Astrocyte (in vitro differentiated cells and primary cell): ENCODE measurements around the gene DLGAP1. TPM values are rescaled to one million over a fixed set of nuclear protein-coding genes. Genes with fewer than 3 reads are reported as not detected.

Experiments used
- DNase-seq: peaks from one replicate; pipeline ENCODE4 v3.0.0-alpha.2; 2010; ENCODE audit warnings: low read depth
- FAIRE-seq: peaks from 2 replicates; lab custom pipeline; 2011; peaks lifted over from hg19 to GRCh38; lab: Jason Lieb, UNC
- H2AFZ ChIP-seq: 2 replicates; pipeline ENCODE4 v1.6.0; 2012; ENCODE audit warnings: low read depth, low read length, inconsistent platforms
- H3K27ac ChIP-seq: 2 replicates; pipeline ENCODE4 v1.5.1; 2011; ENCODE audit warnings: low read depth, low read length, inconsistent platforms
- H3K27me3 ChIP-seq: 2 replicates; pipeline ENCODE4 v1.6.0; 2011; ENCODE audit warnings: low read length, inconsistent platforms; ENCODE audit not compliant: insufficient read depth
- H3K36me3 ChIP-seq: 2 replicates; pipeline ENCODE4 v1.5.1; 2011; ENCODE audit warnings: low read length, inconsistent platforms; ENCODE audit not compliant: insufficient read depth
- H3K4me1 ChIP-seq: 2 replicates; pipeline ENCODE4 v1.5.1; 2011; ENCODE audit warnings: low read length, inconsistent platforms; ENCODE audit not compliant: insufficient read depth
- H3K4me2 ChIP-seq: 2 replicates; pipeline ENCODE4 v1.6.0; 2012; ENCODE audit warnings: low read length, inconsistent platforms
- H3K4me3 ChIP-seq: 2 replicates; pipeline ENCODE4 v1.5.1; 2011; ENCODE audit warnings: low read depth, mild to moderate bottlenecking, low read length, inconsistent platforms; ENCODE audit not compliant: insufficient read depth
- H3K79me2 ChIP-seq: 2 replicates; pipeline ENCODE4 v1.6.0; 2012; ENCODE audit warnings: mild to moderate bottlenecking, low read length, inconsistent platforms; ENCODE audit not compliant: insufficient read depth
- H3K9ac ChIP-seq: 2 replicates; pipeline ENCODE4 v1.6.0; 2012; ENCODE audit warnings: mild to moderate bottlenecking, low read length, inconsistent platforms
- H3K9me3 ChIP-seq: 2 replicates; pipeline ENCODE4 v1.5.1; 2012; ENCODE audit warnings: low read depth, mild to moderate bottlenecking, low read length, inconsistent platforms; ENCODE audit not compliant: insufficient read depth
- H4K20me1 ChIP-seq: 2 replicates; pipeline ENCODE4 v1.6.0; 2012; ENCODE audit warnings: low read length, inconsistent platforms; ENCODE audit not compliant: insufficient read depth
- H3K27ac Mint-ChIP-seq: one replicate; pipeline ENCODE4 v1.8.0; 2021; ENCODE audit warnings: mild to moderate bottlenecking, mixed read lengths; ENCODE audit not compliant: unreplicated experiment
- H3K27me3 Mint-ChIP-seq: one replicate; pipeline ENCODE4 v1.8.0; 2021; ENCODE audit warnings: low read depth, mixed read lengths; ENCODE audit not compliant: unreplicated experiment
- H3K36me3 Mint-ChIP-seq: one replicate; pipeline ENCODE4 v1.8.0; 2021; ENCODE audit warnings: low read depth, mixed read lengths; ENCODE audit not compliant: unreplicated experiment
- H3K4me1 Mint-ChIP-seq: one replicate; pipeline ENCODE4 v1.8.0; 2021; ENCODE audit warnings: low read depth, mixed read lengths; ENCODE audit not compliant: unreplicated experiment
- H3K4me3 Mint-ChIP-seq: one replicate; pipeline ENCODE4 v1.8.0; 2021; ENCODE audit warnings: mild to moderate bottlenecking, moderate library complexity, mixed read lengths; ENCODE audit not compliant: unreplicated experiment
- H3K9me3 Mint-ChIP-seq: one replicate; pipeline ENCODE4 v1.8.0; 2021; ENCODE audit warnings: mild to moderate bottlenecking, mixed read lengths; ENCODE audit not compliant: unreplicated experiment
- EZH2 ChIP-seq: IDR thresholded peaks from 2 replicates; pipeline ENCODE4 v1.6.1; 2012; ENCODE audit warnings: mild to moderate bottlenecking, low read length, inconsistent platforms; ENCODE audit not compliant: insufficient read depth
- total RNA-seq: library from RNA; stranded (reverse); gene quantifications from 2 replicates; pipeline ENCODE4 v1.2.1, GENCODE V29; 2021
- TF ChIP-seq, protein P1 (sequence below): IDR thresholded peaks from 2 replicates; pipeline ENCODE4 v1.5.1; 2011; ENCODE audit warnings: low read depth, mild to moderate bottlenecking, inconsistent platforms, low read length, moderate library complexity; ENCODE audit not compliant: insufficient read depth

Gene DLGAP1
- total RNA-seq, 1 donor from 2014 or later = 2.3 TPM

DNA sequence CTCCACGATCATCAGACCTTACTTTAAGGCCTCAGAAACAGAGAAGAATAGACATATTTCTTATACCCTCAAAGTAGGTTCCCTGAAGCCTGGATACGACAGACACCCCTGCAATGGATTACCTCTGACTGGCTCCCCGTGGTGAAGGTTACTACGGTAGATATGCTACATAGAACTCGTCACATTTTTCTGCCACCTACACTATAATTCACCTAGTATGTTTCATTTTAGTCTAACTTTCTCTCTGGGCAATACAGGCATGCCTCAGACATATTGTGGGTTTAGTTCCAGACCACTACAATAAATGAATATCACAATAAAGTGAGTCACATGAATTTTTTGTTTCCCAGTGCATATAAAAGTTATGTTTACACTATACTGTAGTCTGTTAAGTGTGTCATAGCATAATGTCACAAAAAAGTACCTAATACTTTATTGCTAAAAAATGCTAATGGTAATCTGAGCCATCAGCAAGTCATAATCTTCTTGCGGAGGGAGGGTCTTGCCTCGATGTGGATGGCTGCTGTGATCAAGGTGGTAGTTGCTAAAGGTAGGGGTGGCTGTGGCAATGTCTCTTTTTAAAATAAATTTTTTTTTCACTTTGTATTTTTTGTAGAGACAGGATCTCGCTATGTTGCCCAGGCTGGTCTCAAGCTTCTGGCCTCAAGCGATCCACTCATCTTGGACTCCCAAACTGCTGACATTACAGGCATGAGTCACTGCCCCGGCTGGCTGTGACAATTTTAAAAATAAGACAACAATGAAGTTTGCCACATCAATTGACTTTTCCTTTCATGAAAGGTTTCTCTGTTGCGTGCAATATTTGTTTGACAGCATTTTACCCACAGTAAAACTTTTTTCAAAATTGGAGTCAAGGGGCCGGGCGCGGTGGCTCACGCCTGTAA lies 940.5 kb downstream of the DLGAP1 start:
- Mint-ChIP-seq H3K9me3 (peaks cover 3% of the 10 kb centered on the region), H3K4me3 (no peak overlapping the region), H3K27me3 (peaks cover 1% of the 10 kb centered on the region), H3K27ac (no peak overlapping the region), H3K4me1 (peaks cover 21% of the 10 kb centered on the region), H3K36me3 (peaks cover 2% of the 10 kb centered on the region)
- Histone ChIP-seq H3K4me1 (no peaks in the 10 kb centered on the region), H3K9me3 (no peaks in the 10 kb centered on the region), H4K20me1 (no peaks in the 10 kb centered on the region), H3K4me3 (no peak overlapping the region), H2AFZ (no peak overlapping the region), H3K9ac (no peak overlapping the region), H3K27me3 (no peaks in the 10 kb centered on the region), H3K36me3 (no peaks in the 10 kb centered on the region), H3K27ac (no peak overlapping the region), H3K4me2 (no peak overlapping the region), H3K79me2 (no peaks in the 10 kb centered on the region)
- TF ChIP-seq, protein P1, sequence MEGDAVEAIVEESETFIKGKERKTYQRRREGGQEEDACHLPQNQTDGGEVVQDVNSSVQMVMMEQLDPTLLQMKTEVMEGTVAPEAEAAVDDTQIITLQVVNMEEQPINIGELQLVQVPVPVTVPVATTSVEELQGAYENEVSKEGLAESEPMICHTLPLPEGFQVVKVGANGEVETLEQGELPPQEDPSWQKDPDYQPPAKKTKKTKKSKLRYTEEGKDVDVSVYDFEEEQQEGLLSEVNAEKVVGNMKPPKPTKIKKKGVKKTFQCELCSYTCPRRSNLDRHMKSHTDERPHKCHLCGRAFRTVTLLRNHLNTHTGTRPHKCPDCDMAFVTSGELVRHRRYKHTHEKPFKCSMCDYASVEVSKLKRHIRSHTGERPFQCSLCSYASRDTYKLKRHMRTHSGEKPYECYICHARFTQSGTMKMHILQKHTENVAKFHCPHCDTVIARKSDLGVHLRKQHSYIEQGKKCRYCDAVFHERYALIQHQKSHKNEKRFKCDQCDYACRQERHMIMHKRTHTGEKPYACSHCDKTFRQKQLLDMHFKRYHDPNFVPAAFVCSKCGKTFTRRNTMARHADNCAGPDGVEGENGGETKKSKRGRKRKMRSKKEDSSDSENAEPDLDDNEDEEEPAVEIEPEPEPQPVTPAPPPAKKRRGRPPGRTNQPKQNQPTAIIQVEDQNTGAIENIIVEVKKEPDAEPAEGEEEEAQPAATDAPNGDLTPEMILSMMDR = no peak
- no peak for TF ChIP-seq EZH2
- peak; percentile 37 for DNase-seq
- no peak for FAIRE-seq

DNA sequence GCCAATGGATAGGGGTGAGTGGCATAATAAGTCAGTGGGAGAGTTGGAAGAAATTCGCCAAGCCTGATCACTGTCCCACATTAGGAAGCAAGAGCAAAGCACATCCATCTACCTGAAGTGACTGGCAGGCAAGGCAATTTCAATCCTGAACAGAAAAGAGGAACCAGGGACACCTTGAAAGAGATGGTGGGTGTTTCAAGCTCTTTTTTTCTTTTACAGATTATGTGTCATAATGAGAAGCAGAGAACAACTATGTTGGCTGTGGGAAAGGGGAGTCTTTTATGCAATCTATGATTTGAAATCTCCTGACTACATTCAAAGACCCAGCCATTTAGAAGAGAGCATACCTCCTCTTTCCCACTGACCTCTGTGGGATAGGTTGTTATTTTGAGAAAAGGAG lies 941.6 kb downstream of the DLGAP1 start:
- DNase-seq (no peak), FAIRE-seq (no peak)
- Histone ChIP-seq H3K36me3 (no peaks in the 10 kb centered on the region), H3K27ac (no peak overlapping the region), H2AFZ (no peak overlapping the region), H3K4me1 (no peaks in the 10 kb centered on the region), H3K4me2 (no peak overlapping the region), H3K4me3 (no peak overlapping the region), H3K9me3 (no peaks in the 10 kb centered on the region), H4K20me1 (no peaks in the 10 kb centered on the region), H3K9ac (no peak overlapping the region), H3K27me3 (no peaks in the 10 kb centered on the region), H3K79me2 (no peaks in the 10 kb centered on the region)
- Mint-ChIP-seq H3K27me3 (peaks cover 2% of the 10 kb centered on the region), H3K36me3 (peaks cover 2% of the 10 kb centered on the region), H3K4me1 (peaks cover 21% of the 10 kb centered on the region), H3K4me3 (no peak overlapping the region), H3K27ac (no peak overlapping the region), H3K9me3 (peaks cover 3% of the 10 kb centered on the region)
- TF ChIP-seq, protein P1 = no peak
- TF ChIP-seq EZH2 = no peak

DNA sequence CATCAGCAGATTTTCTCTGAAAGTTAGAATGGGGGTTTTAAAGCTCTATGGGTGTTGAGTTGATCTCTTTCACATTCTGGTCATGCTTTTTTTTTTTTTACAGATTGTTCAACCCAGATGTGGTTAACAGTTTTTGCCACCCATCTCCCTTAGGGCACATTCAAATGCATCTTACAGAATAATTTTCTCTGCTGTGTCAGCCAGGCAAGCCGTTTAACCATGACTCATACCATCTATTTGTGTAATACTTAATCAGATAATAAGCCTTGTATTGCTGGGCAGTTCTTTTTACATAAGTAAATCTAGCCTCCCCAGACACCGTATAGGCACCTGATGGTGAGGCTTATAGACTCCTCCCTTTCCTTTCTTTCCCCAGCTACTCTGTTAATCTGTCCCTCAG lies 943.1 kb downstream of the DLGAP1 start:
- Histone ChIP-seq H3K4me3 (no peak overlapping the region), H3K36me3 (no peaks in the 10 kb centered on the region), H3K9me3 (no peaks in the 10 kb centered on the region), H4K20me1 (no peaks in the 10 kb centered on the region), H3K9ac (no peak overlapping the region), H3K4me2 (no peak overlapping the region), H2AFZ (no peak overlapping the region), H3K27me3 (no peaks in the 10 kb centered on the region), H3K4me1 (no peaks in the 10 kb centered on the region), H3K27ac (no peak overlapping the region), H3K79me2 (no peaks in the 10 kb centered on the region)
- H3K9me3 Mint-ChIP-seq = no peaks in the 10 kb centered on the region
- peak; percentile 67 for DNase-seq
- peak overlapping the region; percentile 58 for H3K27ac Mint-ChIP-seq
- no peaks in the 10 kb centered on the region for H3K36me3 Mint-ChIP-seq
- H3K27me3 Mint-ChIP-seq = peaks cover 2% of the 10 kb centered on the region
- no peak overlapping the region for H3K4me3 Mint-ChIP-seq
- TF ChIP-seq EZH2 = no peak
- TF ChIP-seq, protein P1 = no peak
- FAIRE-seq = no peak
- peaks cover 21% of the 10 kb centered on the region for H3K4me1 Mint-ChIP-seq
